ENCODE results near the gene CLEC20A.

Gene CLEC20A

GRCh38 chr1:178483251-178483957 lies 13.4 kb downstream of the CLEC20A start:
- DNase-seq (ENCODE audit: insufficient read length, low spot score) (no peak), FAIRE-seq (no peak)

- DNase-seq (ENCODE audit: insufficient read length, low spot score) = no peak
- no peak for FAIRE-seq
Observed at GRCh38 chr1:178477841-178478240, 18.9 kb downstream of the CLEC20A start.

- FAIRE-seq (no peak), DNase-seq (ENCODE audit: insufficient read length, low spot score) (no peak)
Observed at GRCh38 chr1:178477373-178477772, 19.4 kb downstream of the CLEC20A start.

- FAIRE-seq (no peak), DNase-seq (ENCODE audit: insufficient read length, low spot score) (no peak)
Observed at GRCh38 chr1:178472531-178472930, 24.2 kb downstream of the CLEC20A start.

GRCh38 chr1:178470411-178470960 lies 26.3 kb downstream of the CLEC20A start:
- DNase-seq (ENCODE audit: insufficient read length, low spot score) (no peak), FAIRE-seq (no peak)

GRCh38 chr1:178467837-178468236 lies 28.9 kb downstream of the CLEC20A start:
- FAIRE-seq = no peak

GRCh38 chr1:178465011-178465410 lies 31.8 kb downstream of the CLEC20A start:
- no peak for FAIRE-seq

More at GRCh38 chr1:178467837-178468236, 28.9 kb downstream of the CLEC20A start:
- no peak for DNase-seq (ENCODE audit: insufficient read length, low spot score)

GRCh38 chr1:178464566-178464965 lies 32.2 kb downstream of the CLEC20A start:
- no peak for FAIRE-seq
- no peak for DNase-seq (ENCODE audit: insufficient read length, low spot score)

More at GRCh38 chr1:178465011-178465410, 31.8 kb downstream of the CLEC20A start:
- DNase-seq (ENCODE audit: insufficient read length, low spot score) = no peak

GRCh38 chr1:178464141-178464540 lies 32.6 kb downstream of the CLEC20A start:
- FAIRE-seq = no peak
- no peak for DNase-seq (ENCODE audit: insufficient read length, low spot score)

GRCh38 chr1:178461701-178462100 lies 35.1 kb downstream of the CLEC20A start:
- no peak for FAIRE-seq

GRCh38 chr1:178461104-178461503 lies 35.7 kb downstream of the CLEC20A start:
- DNase-seq (ENCODE audit: insufficient read length, low spot score) = no peak
- no peak for FAIRE-seq

More at GRCh38 chr1:178461701-178462100, 35.1 kb downstream of the CLEC20A start:
- DNase-seq (ENCODE audit: insufficient read length, low spot score) = no peak

- DNase-seq (ENCODE audit: insufficient read length, low spot score) = no peak
- FAIRE-seq = no peak
Observed at GRCh38 chr1:178458203-178458602, 38.6 kb downstream of the CLEC20A start.

- FAIRE-seq (no peak), DNase-seq (ENCODE audit: insufficient read length, low spot score) (no peak)
Observed at GRCh38 chr1:178457651-178458050, 39.1 kb downstream of the CLEC20A start.

- DNase-seq (ENCODE audit: insufficient read length, low spot score) (no peak), FAIRE-seq (no peak)
Observed at GRCh38 chr1:178456472-178456871, 40.3 kb downstream of the CLEC20A start.

- FAIRE-seq (no peak), DNase-seq (ENCODE audit: insufficient read length, low spot score) (no peak)
Observed at GRCh38 chr1:178452013-178452412, 44.8 kb downstream of the CLEC20A start.

- FAIRE-seq = no peak
- DNase-seq (ENCODE audit: insufficient read length, low spot score) = peak; percentile 21
Observed at GRCh38 chr1:178451529-178451928, 45.2 kb downstream of the CLEC20A start.

GRCh38 chr1:178450871-178451270 lies 45.9 kb downstream of the CLEC20A start:
- FAIRE-seq (no peak), DNase-seq (ENCODE audit: insufficient read length, low spot score) (no peak)

GRCh38 chr1:178442925-178443324 lies 53.8 kb downstream of the CLEC20A start:
- DNase-seq (ENCODE audit: insufficient read length, low spot score) = no peak
- FAIRE-seq = no peak

GRCh38 chr1:178438432-178438831 lies 58.3 kb downstream of the CLEC20A start:
- no peak for FAIRE-seq

GRCh38 chr1:178436899-178437298 lies 59.9 kb downstream of the CLEC20A start:
- FAIRE-seq = no peak
- DNase-seq (ENCODE audit: insufficient read length, low spot score) = no peak

More at GRCh38 chr1:178438432-178438831, 58.3 kb downstream of the CLEC20A start:
- DNase-seq (ENCODE audit: insufficient read length, low spot score) = no peak

GRCh38 chr1:178434899-178435435 lies 61.8 kb downstream of the CLEC20A start:
- DNase-seq (ENCODE audit: insufficient read length, low spot score) = no peak
- FAIRE-seq = no peak

GRCh38 chr1:178434360-178434759 lies 62.4 kb downstream of the CLEC20A start:
- DNase-seq (ENCODE audit: insufficient read length, low spot score) (no peak), FAIRE-seq (no peak)
